ENCODE measurements around the gene RPS21.
A peak's percentile ranks its signal among the peaks of the same experiment; 100 is the strongest.

RPS21 gene

DNA sequence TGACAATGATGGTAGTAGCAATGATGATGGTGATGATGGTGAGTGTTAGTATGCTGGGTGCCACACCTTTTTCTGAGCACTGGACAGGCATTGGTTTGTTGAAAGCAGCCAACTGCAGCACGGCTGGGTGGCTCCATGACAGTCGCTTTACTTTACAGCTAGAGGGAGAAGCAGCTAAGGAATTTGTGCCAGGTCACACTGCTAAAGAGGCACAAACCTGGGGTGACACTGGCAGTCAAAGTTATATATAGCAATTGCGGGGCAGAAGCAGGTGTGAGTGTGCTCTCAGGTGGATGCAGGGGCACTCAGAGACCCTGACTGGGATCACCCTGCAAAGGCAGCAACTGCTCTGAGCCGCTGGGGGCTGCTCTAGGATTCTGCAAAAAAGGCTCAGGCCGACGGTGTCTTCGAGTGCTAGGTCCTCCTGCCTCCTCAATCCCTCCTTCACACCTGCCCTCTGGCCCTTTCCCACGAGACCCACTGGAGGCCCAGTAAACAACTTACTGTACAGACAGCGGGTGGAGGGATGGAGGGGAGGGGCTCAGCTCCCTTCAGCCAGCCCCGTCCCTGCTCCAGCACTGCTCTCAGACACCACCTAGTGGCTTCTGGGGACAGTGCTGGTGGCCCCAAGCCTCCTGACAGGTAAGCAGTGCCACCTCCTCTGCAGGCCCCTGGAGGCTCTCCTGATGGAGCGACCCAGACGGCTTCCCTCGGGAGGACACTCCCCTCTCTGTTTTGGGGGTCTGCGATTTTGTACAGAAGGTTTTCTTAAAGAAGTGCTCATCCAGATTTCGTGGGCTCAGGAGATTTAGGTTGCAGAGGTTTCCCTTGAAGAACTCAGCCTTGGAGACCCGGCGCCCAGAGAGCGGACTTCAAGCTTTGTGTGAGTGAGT is 4.4 kb upstream of the RPS21 start:
- ATAC-seq = peak; percentile 71

DNA sequence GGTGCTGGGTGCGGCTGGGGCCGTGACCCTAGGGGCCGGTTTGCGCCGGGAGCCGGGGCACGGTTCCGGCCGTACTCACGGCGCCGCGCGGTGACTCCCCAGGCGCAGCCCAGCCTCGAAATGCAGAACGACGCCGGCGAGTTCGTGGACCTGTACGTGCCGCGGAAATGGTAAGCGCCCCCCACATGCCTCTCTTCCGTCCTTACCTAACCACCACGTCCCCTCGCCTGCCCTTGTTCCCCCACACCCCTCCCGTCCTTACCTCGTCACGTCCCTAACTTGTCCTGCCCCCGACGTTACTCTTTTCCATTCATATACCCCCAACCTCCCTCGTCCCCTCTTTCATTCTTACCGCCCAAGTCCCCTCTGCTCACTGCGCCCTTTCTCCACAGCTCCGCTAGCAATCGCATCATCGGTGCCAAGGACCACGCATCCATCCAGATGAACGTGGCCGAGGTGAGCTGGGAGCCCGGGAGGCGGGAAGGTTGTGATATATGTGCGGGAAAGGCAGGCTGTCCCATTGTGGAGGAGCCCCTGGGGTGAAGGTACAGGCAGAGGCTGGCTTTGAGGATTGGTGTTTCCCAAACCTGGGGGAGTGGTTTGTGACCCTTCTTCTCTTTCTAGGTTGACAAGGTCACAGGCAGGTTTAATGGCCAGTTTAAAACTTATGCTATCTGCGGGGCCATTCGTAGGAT is 463 bp downstream of the RPS21 start:
- ATAC-seq = no peak; the same call in 2 of the 3 replicates
- TF ChIP-seq, protein P1, sequence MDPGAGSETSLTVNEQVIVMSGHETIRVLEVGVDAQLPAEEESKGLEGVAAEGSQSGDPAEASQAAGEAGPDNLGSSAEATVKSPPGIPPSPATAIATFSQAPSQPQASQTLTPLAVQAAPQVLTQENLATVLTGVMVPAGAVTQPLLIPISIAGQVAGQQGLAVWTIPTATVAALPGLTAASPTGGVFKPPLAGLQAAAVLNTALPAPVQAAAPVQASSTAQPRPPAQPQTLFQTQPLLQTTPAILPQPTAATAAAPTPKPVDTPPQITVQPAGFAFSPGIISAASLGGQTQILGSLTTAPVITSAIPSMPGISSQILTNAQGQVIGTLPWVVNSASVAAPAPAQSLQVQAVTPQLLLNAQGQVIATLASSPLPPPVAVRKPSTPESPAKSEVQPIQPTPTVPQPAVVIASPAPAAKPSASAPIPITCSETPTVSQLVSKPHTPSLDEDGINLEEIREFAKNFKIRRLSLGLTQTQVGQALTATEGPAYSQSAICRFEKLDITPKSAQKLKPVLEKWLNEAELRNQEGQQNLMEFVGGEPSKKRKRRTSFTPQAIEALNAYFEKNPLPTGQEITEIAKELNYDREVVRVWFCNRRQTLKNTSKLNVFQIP (CRISPR knock-in tag; IDR thresholded peaks at IDR 0.05; ENCODE audit: borderline replicate concordance, low read depth) = no peak
- TF ChIP-seq, protein P2, sequence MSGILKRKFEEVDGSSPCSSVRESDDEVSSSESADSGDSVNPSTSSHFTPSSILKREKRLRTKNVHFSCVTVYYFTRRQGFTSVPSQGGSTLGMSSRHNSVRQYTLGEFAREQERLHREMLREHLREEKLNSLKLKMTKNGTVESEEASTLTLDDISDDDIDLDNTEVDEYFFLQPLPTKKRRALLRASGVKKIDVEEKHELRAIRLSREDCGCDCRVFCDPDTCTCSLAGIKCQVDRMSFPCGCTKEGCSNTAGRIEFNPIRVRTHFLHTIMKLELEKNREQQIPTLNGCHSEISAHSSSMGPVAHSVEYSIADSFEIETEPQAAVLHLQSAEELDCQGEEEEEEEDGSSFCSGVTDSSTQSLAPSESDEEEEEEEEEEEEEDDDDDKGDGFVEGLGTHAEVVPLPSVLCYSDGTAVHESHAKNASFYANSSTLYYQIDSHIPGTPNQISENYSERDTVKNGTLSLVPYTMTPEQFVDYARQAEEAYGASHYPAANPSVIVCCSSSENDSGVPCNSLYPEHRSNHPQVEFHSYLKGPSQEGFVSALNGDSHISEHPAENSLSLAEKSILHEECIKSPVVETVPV (CRISPR knock-in tag; IDR thresholded peaks at IDR 0.05) = no peak
- TF ChIP-seq, protein P3, sequence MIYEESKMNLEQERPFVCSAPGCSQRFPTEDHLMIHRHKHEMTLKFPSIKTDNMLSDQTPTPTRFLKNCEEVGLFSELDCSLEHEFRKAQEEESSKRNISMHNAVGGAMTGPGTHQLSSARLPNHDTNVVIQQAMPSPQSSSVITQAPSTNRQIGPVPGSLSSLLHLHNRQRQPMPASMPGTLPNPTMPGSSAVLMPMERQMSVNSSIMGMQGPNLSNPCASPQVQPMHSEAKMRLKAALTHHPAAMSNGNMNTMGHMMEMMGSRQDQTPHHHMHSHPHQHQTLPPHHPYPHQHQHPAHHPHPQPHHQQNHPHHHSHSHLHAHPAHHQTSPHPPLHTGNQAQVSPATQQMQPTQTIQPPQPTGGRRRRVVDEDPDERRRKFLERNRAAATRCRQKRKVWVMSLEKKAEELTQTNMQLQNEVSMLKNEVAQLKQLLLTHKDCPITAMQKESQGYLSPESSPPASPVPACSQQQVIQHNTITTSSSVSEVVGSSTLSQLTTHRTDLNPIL (CRISPR knock-in tag; IDR thresholded peaks at IDR 0.05; ENCODE audit: low read depth) = no peak
- TF ChIP-seq, protein P4, sequence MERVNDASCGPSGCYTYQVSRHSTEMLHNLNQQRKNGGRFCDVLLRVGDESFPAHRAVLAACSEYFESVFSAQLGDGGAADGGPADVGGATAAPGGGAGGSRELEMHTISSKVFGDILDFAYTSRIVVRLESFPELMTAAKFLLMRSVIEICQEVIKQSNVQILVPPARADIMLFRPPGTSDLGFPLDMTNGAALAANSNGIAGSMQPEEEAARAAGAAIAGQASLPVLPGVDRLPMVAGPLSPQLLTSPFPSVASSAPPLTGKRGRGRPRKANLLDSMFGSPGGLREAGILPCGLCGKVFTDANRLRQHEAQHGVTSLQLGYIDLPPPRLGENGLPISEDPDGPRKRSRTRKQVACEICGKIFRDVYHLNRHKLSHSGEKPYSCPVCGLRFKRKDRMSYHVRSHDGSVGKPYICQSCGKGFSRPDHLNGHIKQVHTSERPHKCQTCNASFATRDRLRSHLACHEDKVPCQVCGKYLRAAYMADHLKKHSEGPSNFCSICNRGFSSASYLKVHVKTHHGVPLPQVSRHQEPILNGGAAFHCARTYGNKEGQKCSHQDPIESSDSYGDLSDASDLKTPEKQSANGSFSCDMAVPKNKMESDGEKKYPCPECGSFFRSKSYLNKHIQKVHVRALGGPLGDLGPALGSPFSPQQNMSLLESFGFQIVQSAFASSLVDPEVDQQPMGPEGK (CRISPR knock-in tag; IDR thresholded peaks at IDR 0.05; ENCODE audit: borderline replicate concordance) = no peak
- TF ChIP-seq SNAI2 (CRISPR knock-in tag; IDR thresholded peaks at IDR 0.05) (no peak), GLIS3 (CRISPR knock-in tag; IDR thresholded peaks at IDR 0.05) (no peak), ARNTL (CRISPR knock-in tag; IDR thresholded peaks at IDR 0.05; ENCODE audit: borderline replicate concordance, low read depth) (no peak), ESRRG (CRISPR knock-in tag; IDR thresholded peaks at IDR 0.05) (no peak), ZFP3 (CRISPR knock-in tag; IDR thresholded peaks at IDR 0.05) (no peak), ZNF8 (CRISPR knock-in tag; IDR thresholded peaks at IDR 0.05) (no peak), ZC3H10 (CRISPR knock-in tag; IDR thresholded peaks at IDR 0.05) (no peak), TCF4 (CRISPR knock-in tag; IDR thresholded peaks at IDR 0.05; ENCODE audit: borderline replicate concordance) (no peak), ZFP30 (CRISPR knock-in tag; IDR thresholded peaks at IDR 0.05) (no peak), ISL1 (CRISPR knock-in tag; IDR thresholded peaks at IDR 0.05) (no peak), ZNF70 (CRISPR knock-in tag; IDR thresholded peaks at IDR 0.05) (no peak)
- TF ChIP-seq, protein P5, sequence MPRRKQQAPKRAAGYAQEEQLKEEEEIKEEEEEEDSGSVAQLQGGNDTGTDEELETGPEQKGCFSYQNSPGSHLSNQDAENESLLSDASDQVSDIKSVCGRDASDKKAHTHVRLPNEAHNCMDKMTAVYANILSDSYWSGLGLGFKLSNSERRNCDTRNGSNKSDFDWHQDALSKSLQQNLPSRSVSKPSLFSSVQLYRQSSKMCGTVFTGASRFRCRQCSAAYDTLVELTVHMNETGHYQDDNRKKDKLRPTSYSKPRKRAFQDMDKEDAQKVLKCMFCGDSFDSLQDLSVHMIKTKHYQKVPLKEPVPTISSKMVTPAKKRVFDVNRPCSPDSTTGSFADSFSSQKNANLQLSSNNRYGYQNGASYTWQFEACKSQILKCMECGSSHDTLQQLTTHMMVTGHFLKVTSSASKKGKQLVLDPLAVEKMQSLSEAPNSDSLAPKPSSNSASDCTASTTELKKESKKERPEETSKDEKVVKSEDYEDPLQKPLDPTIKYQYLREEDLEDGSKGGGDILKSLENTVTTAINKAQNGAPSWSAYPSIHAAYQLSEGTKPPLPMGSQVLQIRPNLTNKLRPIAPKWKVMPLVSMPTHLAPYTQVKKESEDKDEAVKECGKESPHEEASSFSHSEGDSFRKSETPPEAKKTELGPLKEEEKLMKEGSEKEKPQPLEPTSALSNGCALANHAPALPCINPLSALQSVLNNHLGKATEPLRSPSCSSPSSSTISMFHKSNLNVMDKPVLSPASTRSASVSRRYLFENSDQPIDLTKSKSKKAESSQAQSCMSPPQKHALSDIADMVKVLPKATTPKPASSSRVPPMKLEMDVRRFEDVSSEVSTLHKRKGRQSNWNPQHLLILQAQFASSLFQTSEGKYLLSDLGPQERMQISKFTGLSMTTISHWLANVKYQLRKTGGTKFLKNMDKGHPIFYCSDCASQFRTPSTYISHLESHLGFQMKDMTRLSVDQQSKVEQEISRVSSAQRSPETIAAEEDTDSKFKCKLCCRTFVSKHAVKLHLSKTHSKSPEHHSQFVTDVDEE (CRISPR knock-in tag; IDR thresholded peaks at IDR 0.05) = no peak

More for the DNA sequence above, 4.4 kb upstream of the RPS21 start:
- TF ChIP-seq ZNF70 (CRISPR knock-in tag; IDR thresholded peaks at IDR 0.05) (no peak), CSDC2 (CRISPR knock-in tag; IDR thresholded peaks at IDR 0.05) (no peak), GLIS3 (CRISPR knock-in tag; IDR thresholded peaks at IDR 0.05) (no peak)
- TF ChIP-seq, protein P5 (CRISPR knock-in tag; IDR thresholded peaks at IDR 0.05) = no peak

All from SK-N-SH treated with all-trans-retinoic acid at 6 μM for 48 hours (cell line).